Measurements from ENCODE around the gene CD53.

DNA sequence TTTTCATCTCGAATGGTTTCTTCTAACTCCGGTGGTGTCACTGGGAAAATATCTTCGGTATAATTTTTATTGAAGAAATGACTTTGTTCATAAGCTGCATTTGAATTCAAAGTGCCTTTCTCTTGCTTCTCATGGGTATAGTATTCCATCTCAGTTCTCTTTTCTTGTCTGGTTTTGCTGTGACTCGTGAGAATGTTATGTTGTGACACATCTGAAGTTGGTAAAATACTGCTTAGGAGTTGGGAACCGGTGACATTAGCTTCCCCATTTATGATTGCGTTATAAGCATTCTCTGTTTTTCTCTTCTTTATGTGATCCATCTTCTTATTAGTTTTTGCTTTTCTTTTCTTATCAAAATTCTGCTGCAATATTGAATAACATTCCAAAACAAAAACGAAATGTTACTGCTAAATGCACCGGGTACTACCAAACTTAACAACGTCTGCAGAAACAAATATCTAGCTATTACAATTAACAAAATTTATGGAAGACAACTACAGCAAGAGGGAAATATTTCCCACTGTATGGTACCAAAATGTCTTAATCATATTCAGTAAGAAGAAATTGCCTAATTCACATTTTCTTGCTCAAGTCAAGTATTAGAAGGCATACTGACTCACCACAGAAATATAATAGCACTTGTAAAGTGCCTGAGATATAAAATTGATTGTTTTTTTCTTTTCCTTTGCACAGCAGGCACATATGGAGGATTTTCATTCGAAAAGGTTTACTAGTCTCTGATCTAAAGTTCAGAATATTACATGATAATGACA lies 75.3 kb downstream of the CD53 start:
- no peak for TF ChIP-seq JUN (CRISPR knock-in tag; IDR thresholded peaks at IDR 0.05)
- TF ChIP-seq CREB1 (CRISPR knock-in tag; IDR thresholded peaks at IDR 0.05): no peak
- TF ChIP-seq, protein P1, sequence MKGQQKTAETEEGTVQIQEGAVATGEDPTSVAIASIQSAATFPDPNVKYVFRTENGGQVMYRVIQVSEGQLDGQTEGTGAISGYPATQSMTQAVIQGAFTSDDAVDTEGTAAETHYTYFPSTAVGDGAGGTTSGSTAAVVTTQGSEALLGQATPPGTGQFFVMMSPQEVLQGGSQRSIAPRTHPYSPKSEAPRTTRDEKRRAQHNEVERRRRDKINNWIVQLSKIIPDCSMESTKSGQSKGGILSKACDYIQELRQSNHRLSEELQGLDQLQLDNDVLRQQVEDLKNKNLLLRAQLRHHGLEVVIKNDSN (CRISPR knock-in tag; IDR thresholded peaks at IDR 0.05): no peak
- TF ChIP-seq MYBL2 (CRISPR knock-in tag; IDR thresholded peaks at IDR 0.05): no peak
- TF ChIP-seq, protein P2, sequence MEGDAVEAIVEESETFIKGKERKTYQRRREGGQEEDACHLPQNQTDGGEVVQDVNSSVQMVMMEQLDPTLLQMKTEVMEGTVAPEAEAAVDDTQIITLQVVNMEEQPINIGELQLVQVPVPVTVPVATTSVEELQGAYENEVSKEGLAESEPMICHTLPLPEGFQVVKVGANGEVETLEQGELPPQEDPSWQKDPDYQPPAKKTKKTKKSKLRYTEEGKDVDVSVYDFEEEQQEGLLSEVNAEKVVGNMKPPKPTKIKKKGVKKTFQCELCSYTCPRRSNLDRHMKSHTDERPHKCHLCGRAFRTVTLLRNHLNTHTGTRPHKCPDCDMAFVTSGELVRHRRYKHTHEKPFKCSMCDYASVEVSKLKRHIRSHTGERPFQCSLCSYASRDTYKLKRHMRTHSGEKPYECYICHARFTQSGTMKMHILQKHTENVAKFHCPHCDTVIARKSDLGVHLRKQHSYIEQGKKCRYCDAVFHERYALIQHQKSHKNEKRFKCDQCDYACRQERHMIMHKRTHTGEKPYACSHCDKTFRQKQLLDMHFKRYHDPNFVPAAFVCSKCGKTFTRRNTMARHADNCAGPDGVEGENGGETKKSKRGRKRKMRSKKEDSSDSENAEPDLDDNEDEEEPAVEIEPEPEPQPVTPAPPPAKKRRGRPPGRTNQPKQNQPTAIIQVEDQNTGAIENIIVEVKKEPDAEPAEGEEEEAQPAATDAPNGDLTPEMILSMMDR (IDR thresholded peaks at IDR 0.05): no peak
- no peak for TF ChIP-seq SOX15 (CRISPR knock-in tag; IDR thresholded peaks at IDR 0.05)
- TF ChIP-seq ZNF121 (CRISPR knock-in tag; IDR thresholded peaks at IDR 0.05): no peak
- no peak for TF ChIP-seq SP1 (CRISPR knock-in tag; conservative IDR thresholded peaks at IDR 0.05)
- no peak for TF ChIP-seq KAT7 (CRISPR knock-in tag; IDR thresholded peaks at IDR 0.05; ENCODE audit: borderline replicate concordance)
- no peak for TF ChIP-seq ELF4 (CRISPR knock-in tag; IDR thresholded peaks at IDR 0.05; ENCODE audit: low read depth)

All from WTC11 (cell line).